ENCODE results near the gene PARP3.

DNA sequence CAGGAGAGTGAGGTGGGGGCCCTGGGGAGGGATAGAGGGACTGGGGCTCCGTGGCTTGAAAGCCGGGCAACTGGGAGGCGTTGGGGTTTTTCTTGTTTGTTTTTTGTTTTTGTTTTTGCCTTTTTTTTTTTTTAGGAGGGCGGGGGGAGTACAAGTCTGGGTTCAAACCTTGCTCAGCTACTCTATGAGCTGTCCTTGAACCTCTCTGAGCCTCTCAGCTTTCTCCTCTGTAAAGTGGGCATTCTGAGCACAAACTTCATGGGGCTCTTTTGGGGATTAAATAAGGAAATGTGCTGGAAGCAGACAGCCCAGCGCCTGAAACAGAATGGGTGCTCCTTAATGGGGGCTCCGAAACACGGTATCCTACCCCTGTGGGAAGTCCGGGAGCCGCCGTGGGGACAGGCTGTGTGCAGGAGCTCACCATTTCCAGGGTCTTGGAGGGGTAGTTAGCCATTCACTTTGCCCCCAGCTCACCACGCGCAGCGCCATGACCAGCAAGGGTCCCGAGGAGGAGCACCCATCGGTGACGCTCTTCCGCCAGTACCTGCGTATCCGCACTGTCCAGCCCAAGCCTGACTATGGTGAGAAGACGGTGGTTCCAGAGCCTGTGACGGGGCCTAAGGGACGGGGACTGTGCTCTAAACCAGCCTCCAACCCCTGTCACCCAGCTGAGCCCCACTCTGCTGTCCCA, 41.6 kb downstream of the PARP3 start:
- TF ChIP-seq POLR2A (IDR thresholded peaks at IDR 0.05) (no peak), CTCF (IDR thresholded peaks at IDR 0.05) (no peak)

All from gastroesophageal sphincter (tissue), 3 donors.